H4 (cell line): ENCODE data around the gene CTSA. TPM values are rescaled to one million over a fixed set of nuclear protein-coding genes. Genes with fewer than 3 reads are reported as not detected.

Experiments used
- DNase-seq: peaks from one replicate; pipeline ENCODE4 v3.0.0-alpha.2; 2015; ENCODE audit warnings: low spot score
- total RNA-seq: library from RNA; depleted of rRNA; stranded (reverse); fragments of >200 nt; shearing (Covaris generic); gene quantifications from 2 replicates; pipeline ENCODE4 v1.2.3, GENCODE V29; 2014; rRNA removed

Gene CTSA
- total RNA-seq, 1 experiment from 2014 or later = 150 TPM

GRCh38 chr20:45938727-45939438, 47.7 kb downstream of the CTSA start:
- no peak for DNase-seq

- DNase-seq = no peak
Observed at GRCh38 chr20:45940053-45940452, 48.9 kb downstream of the CTSA start.

- DNase-seq = no peak
Observed at GRCh38 chr20:45940469-45940868, 49.3 kb downstream of the CTSA start.

GRCh38 chr20:45943613-45944012, 52.5 kb downstream of the CTSA start:
- DNase-seq = no peak

GRCh38 chr20:45944151-45944964, 53.2 kb downstream of the CTSA start:
- peak; percentile 43 for DNase-seq

GRCh38 chr20:45944965-45945677, 54.0 kb downstream of the CTSA start:
- DNase-seq = no peak

GRCh38 chr20:45945678-45946148, 54.6 kb downstream of the CTSA start:
- no peak for DNase-seq

GRCh38 chr20:45946149-45946970, 55.2 kb downstream of the CTSA start:
- DNase-seq = no peak

GRCh38 chr20:45947110-45947866, 56.2 kb downstream of the CTSA start:
- no peak for DNase-seq

GRCh38 chr20:45948261-45948733, 57.2 kb downstream of the CTSA start:
- DNase-seq = no peak

Other genes starting within 250 kb of the CTSA start
- gene WFDC11, start 221.1 kb upstream of the CTSA start, total RNA-seq = not detected in 2 replicates
- not detected in 2 replicates for gene WFDC13, start 189.3 kb upstream of the CTSA start, total RNA-seq
- not detected in 2 replicates for gene WFDC10B, start 186.3 kb upstream of the CTSA start, total RNA-seq
- not detected in 2 replicates for gene SPINT4, start 169.0 kb upstream of the CTSA start, total RNA-seq
- 0.52 and 9.8 TPM in 2 replicates for gene WFDC3, start 99.5 kb upstream of the CTSA start, total RNA-seq
- 22.4 and 22.6 TPM in 2 replicates for gene DNTTIP1, start 99.4 kb upstream of the CTSA start, total RNA-seq
- gene UBE2C, start 78.7 kb upstream of the CTSA start, total RNA-seq = 194 and 288 TPM in 2 replicates
- not detected in 2 replicates for gene TNNC2, start 64.0 kb upstream of the CTSA start, total RNA-seq
- 17.1 and 22.3 TPM in 2 replicates for gene SNX21, start 57.5 kb upstream of the CTSA start, total RNA-seq
- gene ACOT8, start 33.9 kb upstream of the CTSA start, total RNA-seq = 43.1 and 47.4 TPM in 2 replicates
- 3.5 and 4.6 TPM in 2 replicates for gene ZSWIM3, start 33.7 kb upstream of the CTSA start, total RNA-seq
- 7.2 and 10.2 TPM in 2 replicates for gene ZSWIM1, start 10.1 kb upstream of the CTSA start, total RNA-seq
- 0.12 and 1.0 TPM in 2 replicates for gene SPATA25, start 3.7 kb upstream of the CTSA start, total RNA-seq
- gene NEURL2, start 127 bp upstream of the CTSA start, total RNA-seq = 0.99 and 1.8 TPM in 2 replicates
- gene PLTP, start 20.8 kb downstream of the CTSA start, total RNA-seq = 1.1 and 2.2 TPM in 2 replicates
- gene PCIF1, start 43.3 kb downstream of the CTSA start, total RNA-seq = 5.2 and 7.7 TPM in 2 replicates
- 4.3 and 7.1 TPM in 2 replicates for gene ZNF335, start 80.9 kb downstream of the CTSA start, total RNA-seq
- gene MMP9, start 117.6 kb downstream of the CTSA start, total RNA-seq = not detected in 2 replicates
- 0.21 and 4.3 TPM in 2 replicates for gene SLC12A5, start 137.9 kb downstream of the CTSA start, total RNA-seq
- gene NCOA5, start 198.6 kb downstream of the CTSA start, total RNA-seq = 17.4 and 18.1 TPM in 2 replicates
- 6.2 and 13.7 TPM in 2 replicates for gene CD40, start 227.0 kb downstream of the CTSA start, total RNA-seq